Gastroesophageal sphincter (tissue), 3 donors: ENCODE measurements around the gene MAG.
"Not testable (repeated sequence)": the region's sequence is repeated elsewhere in the genome, so short reads cannot be mapped to it uniquely, and the experiment has no call there.

Experiments used
- POLR2A ChIP-seq, 2 donors: fragments of 450-650 bp; IDR thresholded peaks; one replicate each; pipeline ENCODE4 v1.6.1; 2017; ENCODE audit warnings: antibody characterized with exemption in 2 of 2, mild to moderate bottlenecking in 2 of 2, moderate library complexity in 1 of 2
- TF ChIP-seq, protein P1 (sequence below), 4 experiments: fragments of 200-600 bp in 2 of 4; fragments of 450-650 bp in 2 of 4; sonication (generic) in 1 of 4; IDR thresholded peaks; one replicate each; pipeline ENCODE4 v1.5.1; 2017 to 2019; ENCODE audit warnings: antibody characterized with exemption in 4 of 4, mild to moderate bottlenecking in 2 of 4, moderate library complexity in 2 of 4

DNA sequence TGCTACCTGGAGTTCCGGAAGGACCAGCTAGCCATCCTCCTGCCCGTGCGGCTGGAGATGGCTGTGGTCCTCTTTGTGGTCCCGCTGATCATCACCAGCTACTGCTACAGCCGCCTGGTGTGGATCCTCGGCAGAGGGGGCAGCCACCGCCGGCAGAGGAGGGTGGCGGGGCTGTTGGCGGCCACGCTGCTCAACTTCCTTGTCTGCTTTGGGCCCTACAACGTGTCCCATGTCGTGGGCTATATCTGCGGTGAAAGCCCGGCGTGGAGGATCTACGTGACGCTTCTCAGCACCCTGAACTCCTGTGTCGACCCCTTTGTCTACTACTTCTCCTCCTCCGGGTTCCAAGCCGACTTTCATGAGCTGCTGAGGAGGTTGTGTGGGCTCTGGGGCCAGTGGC, 67.4 kb downstream of the MAG start:
- TF ChIP-seq, protein P1, sequence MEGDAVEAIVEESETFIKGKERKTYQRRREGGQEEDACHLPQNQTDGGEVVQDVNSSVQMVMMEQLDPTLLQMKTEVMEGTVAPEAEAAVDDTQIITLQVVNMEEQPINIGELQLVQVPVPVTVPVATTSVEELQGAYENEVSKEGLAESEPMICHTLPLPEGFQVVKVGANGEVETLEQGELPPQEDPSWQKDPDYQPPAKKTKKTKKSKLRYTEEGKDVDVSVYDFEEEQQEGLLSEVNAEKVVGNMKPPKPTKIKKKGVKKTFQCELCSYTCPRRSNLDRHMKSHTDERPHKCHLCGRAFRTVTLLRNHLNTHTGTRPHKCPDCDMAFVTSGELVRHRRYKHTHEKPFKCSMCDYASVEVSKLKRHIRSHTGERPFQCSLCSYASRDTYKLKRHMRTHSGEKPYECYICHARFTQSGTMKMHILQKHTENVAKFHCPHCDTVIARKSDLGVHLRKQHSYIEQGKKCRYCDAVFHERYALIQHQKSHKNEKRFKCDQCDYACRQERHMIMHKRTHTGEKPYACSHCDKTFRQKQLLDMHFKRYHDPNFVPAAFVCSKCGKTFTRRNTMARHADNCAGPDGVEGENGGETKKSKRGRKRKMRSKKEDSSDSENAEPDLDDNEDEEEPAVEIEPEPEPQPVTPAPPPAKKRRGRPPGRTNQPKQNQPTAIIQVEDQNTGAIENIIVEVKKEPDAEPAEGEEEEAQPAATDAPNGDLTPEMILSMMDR (IDR thresholded peaks at IDR 0.05) = not testable (repeated sequence)
- not testable (repeated sequence) for TF ChIP-seq POLR2A (IDR thresholded peaks at IDR 0.05)
